HuH-7.5 (cell line): Measurements from ENCODE around the gene R3HCC1L.
"Not testable (repeated sequence)": the region's sequence is repeated elsewhere in the genome, so short reads cannot be mapped to it uniquely, and the experiment has no call there.

Experiments used
- DNase-seq: peaks from one replicate; pipeline ENCODE4 v3.0.0; 2011; ENCODE audit warnings: low spot score

R3HCC1L gene

GRCh38 chr10:98172495-98172894 is 38.0 kb downstream of the R3HCC1L start:
- DNase-seq: no peak

- no peak for DNase-seq
These were observed 38.8 kb downstream of the R3HCC1L start for GRCh38 chr10:98173260-98173659.

GRCh38 chr10:98182351-98182915 is 48.0 kb downstream of the R3HCC1L start:
- DNase-seq: not testable (repeated sequence)

GRCh38 chr10:98186681-98187080 is 52.2 kb downstream of the R3HCC1L start:
- no peak for DNase-seq

- DNase-seq: not testable (repeated sequence)
These were observed 56.3 kb downstream of the R3HCC1L start for GRCh38 chr10:98190773-98191172.

GRCh38 chr10:98193037-98193436 is 58.6 kb downstream of the R3HCC1L start:
- no peak for DNase-seq

GRCh38 chr10:98194633-98195032 is 60.2 kb downstream of the R3HCC1L start:
- DNase-seq: no peak

- DNase-seq: no peak
These were observed 60.7 kb downstream of the R3HCC1L start for GRCh38 chr10:98195120-98195519.

GRCh38 chr10:98196985-98197384 is 62.5 kb downstream of the R3HCC1L start:
- no peak for DNase-seq

- no peak for DNase-seq
These were observed 67.3 kb downstream of the R3HCC1L start for GRCh38 chr10:98201760-98202159.

GRCh38 chr10:98202378-98202777 is 67.9 kb downstream of the R3HCC1L start:
- no peak for DNase-seq

GRCh38 chr10:98205351-98205750 is 70.9 kb downstream of the R3HCC1L start:
- no peak for DNase-seq

- DNase-seq: no peak
These were observed 74.5 kb downstream of the R3HCC1L start for GRCh38 chr10:98208925-98209324.

- no peak for DNase-seq
These were observed 75.0 kb downstream of the R3HCC1L start for GRCh38 chr10:98209441-98209840.

GRCh38 chr10:98212196-98212595 is 77.7 kb downstream of the R3HCC1L start:
- no peak for DNase-seq

GRCh38 chr10:98213740-98214139 is 79.3 kb downstream of the R3HCC1L start:
- DNase-seq: no peak

GRCh38 chr10:98215373-98215772 is 80.9 kb downstream of the R3HCC1L start:
- DNase-seq: no peak

GRCh38 chr10:98217801-98218200 is 83.3 kb downstream of the R3HCC1L start:
- no peak for DNase-seq

- no peak for DNase-seq
These were observed 89.4 kb downstream of the R3HCC1L start for GRCh38 chr10:98223874-98224273.

GRCh38 chr10:98224509-98224908 is 90.1 kb downstream of the R3HCC1L start:
- DNase-seq: no peak

GRCh38 chr10:98224996-98225395 is 90.5 kb downstream of the R3HCC1L start:
- DNase-seq: no peak

- no peak for DNase-seq
These were observed 92.2 kb downstream of the R3HCC1L start for GRCh38 chr10:98226508-98227144.

- DNase-seq: not testable (repeated sequence)
These were observed 93.3 kb downstream of the R3HCC1L start for GRCh38 chr10:98227713-98228112.

- DNase-seq: not testable (repeated sequence)
These were observed 93.8 kb downstream of the R3HCC1L start for GRCh38 chr10:98228266-98228665.
